Cardiac fibroblast (primary cell): ENCODE results near the gene DISP3.

Source experiments
- DNase-seq, 2 donors: peaks; one replicate each; pipeline versions ENCODE4 v3.0.0 to v3.0.0-alpha.2; 2010; ENCODE audit warnings: low read depth in 2 of 2
- H3K4me3 ChIP-seq, 2 donors: replicated peaks in 1 of 2; 1 replicate in 1 of 2; 2 replicates in 1 of 2; pipeline ENCODE4 v1.5.1; 2011; ENCODE audit warnings: low read depth in 2 of 2, low read length in 2 of 2, mild to moderate bottlenecking in 2 of 2, moderate library complexity in 1 of 2
- TF ChIP-seq, protein P1 (sequence below): IDR thresholded peaks from one replicate; pipeline ENCODE4 v1.5.1; 2011; ENCODE audit warnings: low read depth, mild to moderate bottlenecking, low read length, inconsistent platforms

DISP3 gene

DNA sequence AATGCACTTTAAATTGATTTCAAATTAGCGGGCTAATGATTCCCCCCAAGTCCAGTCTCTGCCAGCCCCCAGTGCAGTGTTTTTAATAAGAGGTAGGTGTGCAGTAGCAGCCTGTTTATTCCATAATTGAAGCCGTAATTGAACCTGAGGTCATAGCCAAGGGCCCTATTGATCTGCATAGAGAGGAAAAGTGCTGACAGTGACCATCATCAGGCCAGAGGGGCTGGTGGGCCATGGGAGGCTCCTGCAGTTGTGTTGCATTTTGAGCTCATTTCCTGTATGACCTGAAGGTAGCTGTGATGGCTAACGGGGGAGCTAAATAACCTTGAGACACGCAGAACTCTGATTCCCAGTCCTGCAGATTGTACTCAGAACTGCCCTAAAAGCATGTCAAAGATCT is 67.5 kb downstream of the DISP3 start:
- DNase-seq, result no peak
- TF ChIP-seq, protein P1, sequence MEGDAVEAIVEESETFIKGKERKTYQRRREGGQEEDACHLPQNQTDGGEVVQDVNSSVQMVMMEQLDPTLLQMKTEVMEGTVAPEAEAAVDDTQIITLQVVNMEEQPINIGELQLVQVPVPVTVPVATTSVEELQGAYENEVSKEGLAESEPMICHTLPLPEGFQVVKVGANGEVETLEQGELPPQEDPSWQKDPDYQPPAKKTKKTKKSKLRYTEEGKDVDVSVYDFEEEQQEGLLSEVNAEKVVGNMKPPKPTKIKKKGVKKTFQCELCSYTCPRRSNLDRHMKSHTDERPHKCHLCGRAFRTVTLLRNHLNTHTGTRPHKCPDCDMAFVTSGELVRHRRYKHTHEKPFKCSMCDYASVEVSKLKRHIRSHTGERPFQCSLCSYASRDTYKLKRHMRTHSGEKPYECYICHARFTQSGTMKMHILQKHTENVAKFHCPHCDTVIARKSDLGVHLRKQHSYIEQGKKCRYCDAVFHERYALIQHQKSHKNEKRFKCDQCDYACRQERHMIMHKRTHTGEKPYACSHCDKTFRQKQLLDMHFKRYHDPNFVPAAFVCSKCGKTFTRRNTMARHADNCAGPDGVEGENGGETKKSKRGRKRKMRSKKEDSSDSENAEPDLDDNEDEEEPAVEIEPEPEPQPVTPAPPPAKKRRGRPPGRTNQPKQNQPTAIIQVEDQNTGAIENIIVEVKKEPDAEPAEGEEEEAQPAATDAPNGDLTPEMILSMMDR, result no peak
- no peak overlapping the region for H3K4me3 ChIP-seq

DNA sequence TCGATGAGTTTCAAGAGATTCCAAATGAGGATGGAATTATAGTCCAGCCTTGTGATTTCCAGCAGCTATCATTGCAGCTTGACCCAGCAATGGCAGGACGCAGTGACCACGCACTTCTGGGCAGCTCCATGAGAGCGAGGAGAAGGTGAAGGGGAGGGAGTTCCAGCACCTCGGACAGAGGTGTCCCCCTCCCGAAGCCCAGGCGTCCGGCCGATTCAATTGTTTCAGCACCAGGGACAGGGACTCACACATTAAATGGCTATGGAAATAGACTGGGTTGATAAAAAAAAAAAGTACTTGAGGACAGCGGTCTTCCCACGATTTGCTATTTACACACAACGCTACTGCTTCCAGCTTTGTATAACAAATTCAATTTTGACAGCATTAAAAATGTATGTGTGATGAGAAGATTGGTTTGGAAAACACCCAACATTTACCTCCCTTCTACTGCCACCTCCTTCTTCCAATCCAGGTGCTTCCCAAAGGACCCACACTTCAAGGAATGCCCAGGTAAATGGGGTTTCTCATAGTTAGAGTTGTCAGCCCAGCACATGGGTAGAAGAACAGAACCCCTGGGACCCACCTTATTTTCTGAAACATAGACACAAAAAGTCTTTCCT is 71.8 kb downstream of the DISP3 start:
- DNase-seq, result peak; percentile 83
- TF ChIP-seq, protein P1, result no peak
- no peak overlapping the region for H3K4me3 ChIP-seq

DNA sequence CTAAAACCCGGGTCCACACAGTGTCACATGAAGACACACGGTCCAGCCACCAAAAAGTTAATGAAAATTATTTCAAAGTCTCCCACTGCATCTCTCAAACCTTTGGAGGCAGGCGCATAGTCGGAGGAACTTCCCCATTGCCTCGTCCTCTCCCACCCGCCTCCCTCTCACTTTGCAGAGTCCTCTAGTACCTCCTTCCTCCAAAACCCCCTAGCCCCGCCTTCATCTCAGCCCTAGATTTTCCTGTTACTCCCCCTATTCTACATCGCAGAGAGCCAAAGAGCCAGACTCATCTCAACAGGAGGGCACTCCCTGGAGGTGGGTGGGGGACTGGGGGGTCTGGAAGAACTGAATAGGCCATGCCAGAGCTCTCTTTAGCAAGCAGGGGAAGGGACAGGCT is 79.3 kb downstream of the DISP3 start:
- TF ChIP-seq, protein P1, result no peak
- DNase-seq, result no peak
- no peak overlapping the region for H3K4me3 ChIP-seq

DNA sequence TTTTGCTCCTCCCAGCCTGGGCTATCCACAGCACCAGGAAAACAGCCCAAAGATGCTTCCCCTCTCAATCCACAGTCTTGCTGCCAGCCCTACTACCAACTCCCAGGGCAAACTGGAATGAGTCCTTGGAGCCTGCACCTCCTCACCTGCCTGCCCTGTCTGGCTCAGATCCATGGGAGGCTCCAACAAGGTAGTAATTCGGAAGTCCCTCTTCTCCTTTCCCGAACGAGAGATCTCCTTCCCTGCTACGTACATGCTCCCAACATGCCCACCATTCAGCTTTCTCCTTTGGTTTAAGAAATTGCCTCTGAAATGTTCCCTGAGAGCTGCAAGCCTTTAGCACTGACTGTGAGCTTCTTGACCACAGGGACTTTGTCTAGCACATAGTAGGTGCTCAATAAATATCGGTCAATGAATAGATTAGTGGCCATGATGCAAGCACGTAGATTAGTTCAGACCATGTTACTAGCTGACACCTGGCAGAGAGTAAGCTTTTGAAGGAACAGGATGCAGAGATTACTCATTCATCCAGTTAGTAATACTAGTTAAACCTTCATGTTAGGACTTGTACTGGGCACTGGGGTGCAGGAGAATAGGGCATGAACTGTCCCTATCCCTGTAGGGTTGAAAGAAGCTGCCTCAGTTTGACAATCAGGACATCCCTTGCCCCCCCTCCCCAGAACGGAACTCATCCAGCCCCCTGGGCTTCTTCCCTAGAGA is 80.1 kb downstream of the DISP3 start:
- TF ChIP-seq, protein P1, result no peak
- no peak overlapping the region for H3K4me3 ChIP-seq
- DNase-seq, result no peak

DNA sequence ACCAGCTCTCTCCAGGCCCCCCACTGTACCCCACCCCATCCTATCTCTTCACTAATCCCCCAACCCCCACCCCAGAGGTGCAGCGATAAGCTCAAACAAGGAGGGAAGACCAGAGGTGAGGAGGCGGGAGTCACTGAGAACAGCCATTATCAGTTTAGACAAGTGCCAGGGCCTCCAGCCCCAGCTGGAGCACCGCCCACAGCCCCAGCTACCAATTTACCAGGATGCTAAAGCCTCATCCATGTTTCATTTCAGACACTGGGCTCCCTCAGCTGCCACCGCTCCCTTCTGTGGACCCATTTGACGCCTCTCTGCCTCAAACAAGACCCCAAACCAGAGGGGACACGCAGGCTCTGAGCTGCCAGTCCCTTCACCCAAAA is 80.6 kb downstream of the DISP3 start:
- TF ChIP-seq, protein P1, result no peak
- H3K4me3 ChIP-seq, result no peak overlapping the region

DNA sequence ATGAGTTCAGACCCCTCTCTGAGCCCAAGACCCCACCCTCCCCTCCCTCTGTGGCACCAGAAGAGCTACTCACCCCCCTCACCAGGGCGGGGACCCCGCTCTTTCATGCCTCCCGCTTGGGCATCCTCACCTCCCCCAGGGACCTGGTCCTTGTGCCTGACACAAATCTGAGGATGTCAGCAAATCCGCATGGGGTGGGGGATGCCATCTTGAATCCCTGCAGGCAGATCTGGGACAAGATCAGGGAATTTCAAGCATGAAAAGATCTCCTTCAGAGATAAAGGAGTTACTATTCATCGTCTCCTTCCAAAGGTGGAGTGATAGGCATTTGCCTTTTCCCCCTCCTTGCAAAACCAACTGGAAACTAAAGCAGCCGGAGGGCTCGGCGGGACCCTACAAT is 81.1 kb downstream of the DISP3 start:
- H3K4me3 ChIP-seq, result no peak overlapping the region
- DNase-seq, result no peak
- TF ChIP-seq, protein P1, result no peak

More for the DNA sequence above, 80.6 kb downstream of the DISP3 start:
- DNase-seq, result no peak

DNA sequence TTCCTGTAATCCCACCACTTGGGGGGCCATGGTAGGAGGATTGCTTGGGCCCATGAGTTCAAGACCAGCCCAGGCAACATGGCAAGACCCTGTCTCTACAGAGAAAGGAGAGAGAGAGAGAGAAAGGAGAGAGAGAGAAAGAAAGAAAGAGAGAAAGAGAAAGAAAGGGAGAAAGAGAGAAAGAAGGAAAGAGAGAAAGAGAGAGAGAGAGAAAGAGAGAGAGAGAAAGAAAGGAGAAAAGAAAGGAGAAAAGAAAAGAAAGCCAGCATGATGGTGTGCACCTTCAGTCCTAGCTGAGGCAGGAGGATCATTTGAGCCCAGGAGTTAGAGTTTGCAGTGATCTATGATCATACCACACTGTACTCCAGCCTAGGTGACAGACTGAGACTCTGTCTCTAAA is 82.8 kb downstream of the DISP3 start:
- TF ChIP-seq, protein P1, result no peak
- no peak overlapping the region for H3K4me3 ChIP-seq
- no peak for DNase-seq
